ENCODE results near the gene ALOX5. TPM values are rescaled to one million over a fixed set of nuclear protein-coding genes. Genes with fewer than 3 reads are reported as not detected.
"Not testable (repeated sequence)": the region's sequence is repeated elsewhere in the genome, so short reads cannot be mapped to it uniquely, and the experiment has no call there.

Gene ALOX5
- polyA plus RNA-seq, 1 of the 3 experiments (the other 2 are of a cell fraction) = not detected

DNA sequence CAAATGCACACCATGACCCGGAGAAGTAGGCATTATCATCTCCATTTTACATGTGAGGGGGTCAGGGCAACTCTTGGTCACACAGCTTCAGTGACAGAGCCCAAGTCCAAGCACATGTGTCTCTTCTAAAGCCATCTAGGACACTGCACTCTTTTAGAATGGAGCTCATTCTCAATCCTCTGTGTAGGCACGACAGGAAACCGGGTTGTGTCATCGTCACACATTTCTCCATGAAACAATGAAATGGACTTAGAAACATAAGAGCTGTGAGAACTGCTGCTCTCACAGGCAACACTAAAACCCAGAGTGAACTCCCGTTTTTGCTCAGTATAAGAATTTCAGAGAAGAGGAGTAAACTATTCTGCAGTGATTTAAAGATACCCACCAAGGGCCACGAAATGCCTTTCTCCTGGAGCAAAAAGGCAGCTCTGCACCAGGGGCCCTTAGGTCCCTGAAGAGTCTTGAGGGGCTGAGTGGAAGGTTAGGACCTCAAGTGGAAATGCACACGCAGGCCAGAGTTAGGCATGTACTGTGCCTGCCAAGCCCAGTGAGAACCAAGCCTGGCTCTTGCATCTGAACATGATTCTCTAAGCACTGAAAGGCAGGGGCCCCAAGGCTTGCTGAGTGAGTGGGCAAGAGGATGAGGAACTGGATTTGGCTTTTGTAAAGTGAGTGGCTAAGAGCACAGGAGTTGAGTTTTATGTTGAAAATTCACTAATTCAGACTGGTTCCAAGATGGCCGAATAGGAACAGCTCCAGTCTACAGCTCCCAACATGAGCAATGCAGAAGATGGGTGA lies 13.3 kb downstream of the ALOX5 start:
- Histone ChIP-seq H3K4me3 (ENCODE audit: low read depth in 2 of 2, low read length in 1 of 2) (no peak overlapping the region), H3K4me1 (ENCODE audit: control insufficient read depth in 1 of 2, insufficient read depth in 2 of 2, low read depth in 1 of 2, low read length in 1 of 2) (no peaks in the 10 kb centered on the region), H3F3A (replicated peaks; ENCODE audit: insufficient read depth) (no peaks in the 10 kb centered on the region), H4K20me1 (ENCODE audit: insufficient read depth) (no peaks in the 10 kb centered on the region), H3K27ac (ENCODE audit: low read depth in 2 of 2, low read length in 1 of 2) (no peak overlapping the region), H3K27me3 (ENCODE audit: insufficient read depth) (peaks cover 8% of the 10 kb centered on the region; the same call in 1 of the 2 replicates), H3K9ac (no peak overlapping the region), H3K36me3 (replicated peaks in 1 of 2; ENCODE audit: control insufficient read depth in 1 of 2, insufficient read depth in 2 of 2, low read length in 1 of 2) (no peaks in the 10 kb centered on the region), H3K9me3 (no peaks in the 10 kb centered on the region), H3K9me2 (no peaks in the 10 kb centered on the region), H2AFZ (ENCODE audit: low read depth) (no peak overlapping the region), H3K79me2 (ENCODE audit: insufficient read depth) (no peaks in the 10 kb centered on the region), H3K4me2 (no peak overlapping the region)
- CTCF ChIA-PET = no interaction called here
- POLR2A ChIA-PET = no interaction called here
- WGBS (ENCODE audit: low lambda C conversion rate) = 4% methylated on average over 8 of the region's 8 CpGs
- no peak for TF ChIP-seq SMC3 (IDR thresholded peaks at IDR 0.05; ENCODE audit: low read depth, low read length)
- TF ChIP-seq EZH2phosphoT487 (IDR thresholded peaks at IDR 0.05; ENCODE audit: borderline replicate concordance, low read depth) = no peak
- no peak for TF ChIP-seq RCOR1 (IDR thresholded peaks at IDR 0.05; ENCODE audit: low read length)
- DNase-seq = no peak

DNA sequence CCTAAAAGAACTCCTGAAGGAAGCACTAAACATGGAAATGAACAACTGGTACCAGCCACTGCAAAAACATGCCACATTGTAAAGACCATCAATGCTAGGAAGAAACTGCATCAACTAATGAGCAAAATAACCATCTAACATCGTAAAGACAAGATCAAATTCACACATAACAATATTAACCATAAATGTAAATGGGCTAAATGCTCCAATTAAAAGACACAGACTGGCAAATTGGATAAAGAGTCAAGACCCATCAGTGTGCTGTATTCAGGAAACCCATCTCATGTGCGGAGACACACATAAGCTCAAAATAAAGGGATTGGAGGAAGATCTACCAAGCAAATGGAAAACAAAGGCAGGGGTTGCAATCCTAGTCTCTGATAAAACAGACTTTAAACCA lies 15.7 kb downstream of the ALOX5 start:
- DNase-seq; CTCF ChIA-PET; H3K79me2 ChIP-seq (ENCODE audit: insufficient read depth); H3K9me3 ChIP-seq; H3K36me3 ChIP-seq (replicated peaks in 1 of 2; ENCODE audit: control insufficient read depth in 1 of 2, insufficient read depth in 2 of 2, low read length in 1 of 2); H4K20me1 ChIP-seq (ENCODE audit: insufficient read depth); H3K27ac ChIP-seq (ENCODE audit: low read depth in 2 of 2, low read length in 1 of 2); H3K4me2 ChIP-seq; H3K9me2 ChIP-seq; H2AFZ ChIP-seq (ENCODE audit: low read depth); H3K27me3 ChIP-seq (ENCODE audit: insufficient read depth); H3K4me3 ChIP-seq (ENCODE audit: low read depth in 2 of 2, low read length in 1 of 2); H3K4me1 ChIP-seq (ENCODE audit: control insufficient read depth in 1 of 2, insufficient read depth in 2 of 2, low read depth in 1 of 2, low read length in 1 of 2); H3K9ac ChIP-seq; H3F3A ChIP-seq (replicated peaks; ENCODE audit: insufficient read depth); POLR2A ChIA-PET: not testable (repeated sequence)
- 17% methylated on average over 2 of the region's 2 CpGs for WGBS (ENCODE audit: low lambda C conversion rate)

DNA sequence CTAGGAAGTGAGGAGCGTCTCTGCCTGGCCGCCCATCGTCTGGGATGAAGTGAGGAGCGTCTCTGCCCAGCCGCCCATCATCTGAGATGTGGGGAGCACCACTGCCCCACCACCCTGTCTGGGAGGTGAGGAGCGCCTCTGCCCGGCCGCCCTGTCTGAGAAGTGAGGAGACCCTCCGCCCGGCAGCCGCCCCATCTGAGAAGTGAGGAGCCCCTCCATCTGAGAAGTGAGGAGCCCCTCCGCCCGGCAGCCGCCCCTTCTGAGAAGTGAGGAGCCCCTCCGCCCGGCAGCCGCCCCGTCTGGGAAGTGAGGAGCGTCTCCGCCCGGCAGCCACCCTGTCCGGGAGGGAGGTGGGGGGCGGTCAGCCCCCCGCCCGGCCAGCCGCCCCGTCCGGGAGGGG lies 17.6 kb downstream of the ALOX5 start:
- H2AFZ ChIP-seq (ENCODE audit: low read depth); H3K4me1 ChIP-seq (ENCODE audit: control insufficient read depth in 1 of 2, insufficient read depth in 2 of 2, low read depth in 1 of 2, low read length in 1 of 2); POLR2A ChIA-PET; H3K27ac ChIP-seq (ENCODE audit: low read depth in 2 of 2, low read length in 1 of 2); CTCF ChIA-PET; H3K9me3 ChIP-seq; H3K9ac ChIP-seq; H3K79me2 ChIP-seq (ENCODE audit: insufficient read depth); H3K27me3 ChIP-seq (ENCODE audit: insufficient read depth); H3K4me2 ChIP-seq; H3K36me3 ChIP-seq (replicated peaks in 1 of 2; ENCODE audit: control insufficient read depth in 1 of 2, insufficient read depth in 2 of 2, low read length in 1 of 2); DNase-seq; H4K20me1 ChIP-seq (ENCODE audit: insufficient read depth); H3K9me2 ChIP-seq; H3K4me3 ChIP-seq (ENCODE audit: low read depth in 2 of 2, low read length in 1 of 2); H3F3A ChIP-seq (replicated peaks; ENCODE audit: insufficient read depth): not testable (repeated sequence)
- WGBS (ENCODE audit: low lambda C conversion rate) = no CpG with 5 or more reads among the region's 28 CpGs

DNA sequence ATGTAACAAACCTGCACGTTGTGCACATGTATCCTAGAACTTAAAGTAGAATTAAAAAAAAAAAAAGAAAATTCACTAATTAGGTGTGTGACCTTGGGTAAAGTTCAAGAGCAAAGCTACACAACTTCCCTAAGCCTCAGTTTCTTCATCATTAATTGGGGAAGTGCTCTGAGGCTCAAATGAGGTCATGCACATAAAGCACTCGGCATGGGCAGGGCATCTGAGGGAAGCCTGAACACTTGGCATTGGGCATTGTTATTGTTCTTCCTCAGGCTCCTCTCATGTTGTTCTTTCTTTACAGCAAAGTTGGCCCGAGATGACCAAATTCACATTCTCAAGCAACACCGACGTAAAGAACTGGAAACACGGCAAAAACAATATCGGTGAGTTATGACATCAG lies 21.5 kb downstream of the ALOX5 start:
- no peaks in the 10 kb centered on the region for H3K36me3 ChIP-seq (replicated peaks in 1 of 2; ENCODE audit: control insufficient read depth in 1 of 2, insufficient read depth in 2 of 2, low read length in 1 of 2)
- POLR2A ChIA-PET = no interaction called here
- CTCF ChIA-PET = no interaction called here
- no peaks in the 10 kb centered on the region for H3K9me3 ChIP-seq
- H3F3A ChIP-seq (replicated peaks; ENCODE audit: insufficient read depth) = no peaks in the 10 kb centered on the region
- H3K27ac ChIP-seq (ENCODE audit: low read depth in 2 of 2, low read length in 1 of 2) = no peak overlapping the region
- no peak overlapping the region for H3K4me3 ChIP-seq (ENCODE audit: low read depth in 2 of 2, low read length in 1 of 2)
- H3K4me1 ChIP-seq (ENCODE audit: control insufficient read depth in 1 of 2, insufficient read depth in 2 of 2, low read depth in 1 of 2, low read length in 1 of 2) = no peaks in the 10 kb centered on the region
- H3K27me3 ChIP-seq (ENCODE audit: insufficient read depth) = no peaks in the 10 kb centered on the region; the same call in 1 of the 2 replicates
- no peaks in the 10 kb centered on the region for H3K9me2 ChIP-seq
- no peaks in the 10 kb centered on the region for H4K20me1 ChIP-seq (ENCODE audit: insufficient read depth)
- no peak for DNase-seq
- H3K79me2 ChIP-seq (ENCODE audit: insufficient read depth) = no peaks in the 10 kb centered on the region
- no peak overlapping the region for H3K4me2 ChIP-seq
- no peak overlapping the region for H2AFZ ChIP-seq (ENCODE audit: low read depth)
- WGBS (ENCODE audit: low lambda C conversion rate) = 71% methylated on average over 7 of the region's 7 CpGs
- H3K9ac ChIP-seq = no peak overlapping the region
- TF ChIP-seq, protein P1, sequence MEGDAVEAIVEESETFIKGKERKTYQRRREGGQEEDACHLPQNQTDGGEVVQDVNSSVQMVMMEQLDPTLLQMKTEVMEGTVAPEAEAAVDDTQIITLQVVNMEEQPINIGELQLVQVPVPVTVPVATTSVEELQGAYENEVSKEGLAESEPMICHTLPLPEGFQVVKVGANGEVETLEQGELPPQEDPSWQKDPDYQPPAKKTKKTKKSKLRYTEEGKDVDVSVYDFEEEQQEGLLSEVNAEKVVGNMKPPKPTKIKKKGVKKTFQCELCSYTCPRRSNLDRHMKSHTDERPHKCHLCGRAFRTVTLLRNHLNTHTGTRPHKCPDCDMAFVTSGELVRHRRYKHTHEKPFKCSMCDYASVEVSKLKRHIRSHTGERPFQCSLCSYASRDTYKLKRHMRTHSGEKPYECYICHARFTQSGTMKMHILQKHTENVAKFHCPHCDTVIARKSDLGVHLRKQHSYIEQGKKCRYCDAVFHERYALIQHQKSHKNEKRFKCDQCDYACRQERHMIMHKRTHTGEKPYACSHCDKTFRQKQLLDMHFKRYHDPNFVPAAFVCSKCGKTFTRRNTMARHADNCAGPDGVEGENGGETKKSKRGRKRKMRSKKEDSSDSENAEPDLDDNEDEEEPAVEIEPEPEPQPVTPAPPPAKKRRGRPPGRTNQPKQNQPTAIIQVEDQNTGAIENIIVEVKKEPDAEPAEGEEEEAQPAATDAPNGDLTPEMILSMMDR (IDR thresholded peaks at IDR 0.05) = no peak
- TF ChIP-seq, protein P2, sequence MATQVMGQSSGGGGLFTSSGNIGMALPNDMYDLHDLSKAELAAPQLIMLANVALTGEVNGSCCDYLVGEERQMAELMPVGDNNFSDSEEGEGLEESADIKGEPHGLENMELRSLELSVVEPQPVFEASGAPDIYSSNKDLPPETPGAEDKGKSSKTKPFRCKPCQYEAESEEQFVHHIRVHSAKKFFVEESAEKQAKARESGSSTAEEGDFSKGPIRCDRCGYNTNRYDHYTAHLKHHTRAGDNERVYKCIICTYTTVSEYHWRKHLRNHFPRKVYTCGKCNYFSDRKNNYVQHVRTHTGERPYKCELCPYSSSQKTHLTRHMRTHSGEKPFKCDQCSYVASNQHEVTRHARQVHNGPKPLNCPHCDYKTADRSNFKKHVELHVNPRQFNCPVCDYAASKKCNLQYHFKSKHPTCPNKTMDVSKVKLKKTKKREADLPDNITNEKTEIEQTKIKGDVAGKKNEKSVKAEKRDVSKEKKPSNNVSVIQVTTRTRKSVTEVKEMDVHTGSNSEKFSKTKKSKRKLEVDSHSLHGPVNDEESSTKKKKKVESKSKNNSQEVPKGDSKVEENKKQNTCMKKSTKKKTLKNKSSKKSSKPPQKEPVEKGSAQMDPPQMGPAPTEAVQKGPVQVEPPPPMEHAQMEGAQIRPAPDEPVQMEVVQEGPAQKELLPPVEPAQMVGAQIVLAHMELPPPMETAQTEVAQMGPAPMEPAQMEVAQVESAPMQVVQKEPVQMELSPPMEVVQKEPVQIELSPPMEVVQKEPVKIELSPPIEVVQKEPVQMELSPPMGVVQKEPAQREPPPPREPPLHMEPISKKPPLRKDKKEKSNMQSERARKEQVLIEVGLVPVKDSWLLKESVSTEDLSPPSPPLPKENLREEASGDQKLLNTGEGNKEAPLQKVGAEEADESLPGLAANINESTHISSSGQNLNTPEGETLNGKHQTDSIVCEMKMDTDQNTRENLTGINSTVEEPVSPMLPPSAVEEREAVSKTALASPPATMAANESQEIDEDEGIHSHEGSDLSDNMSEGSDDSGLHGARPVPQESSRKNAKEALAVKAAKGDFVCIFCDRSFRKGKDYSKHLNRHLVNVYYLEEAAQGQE (IDR thresholded peaks at IDR 0.05; ENCODE audit: low read depth, low read length) = no peak
- TF ChIP-seq POLR2AphosphoS5 (IDR thresholded peaks at IDR 0.05; ENCODE audit: low read depth, low read length) = no peak
- TF ChIP-seq, protein P3, sequence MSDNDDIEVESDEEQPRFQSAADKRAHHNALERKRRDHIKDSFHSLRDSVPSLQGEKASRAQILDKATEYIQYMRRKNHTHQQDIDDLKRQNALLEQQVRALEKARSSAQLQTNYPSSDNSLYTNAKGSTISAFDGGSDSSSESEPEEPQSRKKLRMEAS (IDR thresholded peaks at IDR 0.05; ENCODE audit: low read depth) = no peak
- TF ChIP-seq FOXM1 (IDR thresholded peaks at IDR 0.05; ENCODE audit: low read depth) = no peak
- TF ChIP-seq GATA2 (CRISPR knock-in tag; IDR thresholded peaks at IDR 0.05) = no peak
- no peak for TF ChIP-seq EP300 (IDR thresholded peaks at IDR 0.05; ENCODE audit: borderline replicate concordance in 1 of 2, low read depth in 1 of 2, low read length in 1 of 2)

All from SK-N-SH (cell line).